OCI-LY7 (cell line): ENCODE measurements around the gene SGMS1.

Experiments
- CTCF ChIP-seq: fragments of 200-600 bp; sonication (generic); conservative IDR thresholded peaks from 2 replicates; pipeline ENCODE4 v1.5.1; 2014; ENCODE audit warnings: mild to moderate bottlenecking, antibody characterized with exemption, low read length, moderate library complexity, mixed read lengths
- EZH2phosphoT487 ChIP-seq: fragments of 200-600 bp; sonication (generic); IDR thresholded peaks from 2 replicates; pipeline ENCODE4 v1.6.1; 2018; ENCODE audit warnings: low read depth, borderline replicate concordance, mild to moderate bottlenecking, mixed run types, antibody characterized with exemption, low read length, moderate library complexity, mixed read lengths

- TF ChIP-seq CTCF (no peak), EZH2phosphoT487 (no peak)
Observed at GRCh38 chr10:50406457-50407070, 217.2 kb downstream of the SGMS1 start.
